ENCODE measurements around the gene ESYT2. TPM values are rescaled to one million over a fixed set of nuclear protein-coding genes. Genes with fewer than 3 reads are reported as not detected.
"Not testable (repeated sequence)": the region's sequence is repeated elsewhere in the genome, so short reads cannot be mapped to it uniquely, and the experiment has no call there.

ESYT2 gene
- total RNA-seq, 1 donor from 2014 or later: 23.3 TPM

DNA sequence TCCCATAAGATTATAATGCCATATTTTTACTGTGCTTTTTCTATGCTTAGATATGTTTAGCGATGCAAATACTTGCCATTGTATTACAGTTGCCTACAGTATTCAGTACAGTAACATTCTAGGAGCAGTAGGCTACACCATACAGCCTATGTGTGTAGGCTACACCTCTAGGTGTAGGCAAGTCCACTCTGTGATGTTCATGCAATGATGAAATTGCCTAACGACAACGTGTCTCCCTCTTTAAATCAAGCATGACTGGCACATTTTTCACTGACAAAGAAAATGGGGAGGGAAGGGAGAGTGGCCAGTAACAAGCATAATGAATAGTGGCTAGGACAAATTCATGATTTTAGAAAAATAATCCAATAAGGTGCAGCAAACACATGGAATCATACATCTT, 126.4 kb downstream of the ESYT2 start:
- H3K4me1 Mint-ChIP-seq: peaks cover 40% of the 10 kb centered on the region
- TF ChIP-seq, protein P1, sequence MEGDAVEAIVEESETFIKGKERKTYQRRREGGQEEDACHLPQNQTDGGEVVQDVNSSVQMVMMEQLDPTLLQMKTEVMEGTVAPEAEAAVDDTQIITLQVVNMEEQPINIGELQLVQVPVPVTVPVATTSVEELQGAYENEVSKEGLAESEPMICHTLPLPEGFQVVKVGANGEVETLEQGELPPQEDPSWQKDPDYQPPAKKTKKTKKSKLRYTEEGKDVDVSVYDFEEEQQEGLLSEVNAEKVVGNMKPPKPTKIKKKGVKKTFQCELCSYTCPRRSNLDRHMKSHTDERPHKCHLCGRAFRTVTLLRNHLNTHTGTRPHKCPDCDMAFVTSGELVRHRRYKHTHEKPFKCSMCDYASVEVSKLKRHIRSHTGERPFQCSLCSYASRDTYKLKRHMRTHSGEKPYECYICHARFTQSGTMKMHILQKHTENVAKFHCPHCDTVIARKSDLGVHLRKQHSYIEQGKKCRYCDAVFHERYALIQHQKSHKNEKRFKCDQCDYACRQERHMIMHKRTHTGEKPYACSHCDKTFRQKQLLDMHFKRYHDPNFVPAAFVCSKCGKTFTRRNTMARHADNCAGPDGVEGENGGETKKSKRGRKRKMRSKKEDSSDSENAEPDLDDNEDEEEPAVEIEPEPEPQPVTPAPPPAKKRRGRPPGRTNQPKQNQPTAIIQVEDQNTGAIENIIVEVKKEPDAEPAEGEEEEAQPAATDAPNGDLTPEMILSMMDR (conservative IDR thresholded peaks at IDR 0.05): no peak
- no peak overlapping the region for H3K27ac Mint-ChIP-seq (ENCODE audit: unreplicated experiment)
- peaks cover 2% of the 10 kb centered on the region for H3K9me3 Mint-ChIP-seq
- no peaks in the 10 kb centered on the region for H3K27me3 Mint-ChIP-seq (ENCODE audit: low read depth)
- H3K36me3 Mint-ChIP-seq (ENCODE audit: low read depth): peaks cover 14% of the 10 kb centered on the region
- H3K4me3 Mint-ChIP-seq: peak overlapping the region; percentile 85
- DNase-seq (ENCODE audit: low read depth, low spot score): no peak

DNA sequence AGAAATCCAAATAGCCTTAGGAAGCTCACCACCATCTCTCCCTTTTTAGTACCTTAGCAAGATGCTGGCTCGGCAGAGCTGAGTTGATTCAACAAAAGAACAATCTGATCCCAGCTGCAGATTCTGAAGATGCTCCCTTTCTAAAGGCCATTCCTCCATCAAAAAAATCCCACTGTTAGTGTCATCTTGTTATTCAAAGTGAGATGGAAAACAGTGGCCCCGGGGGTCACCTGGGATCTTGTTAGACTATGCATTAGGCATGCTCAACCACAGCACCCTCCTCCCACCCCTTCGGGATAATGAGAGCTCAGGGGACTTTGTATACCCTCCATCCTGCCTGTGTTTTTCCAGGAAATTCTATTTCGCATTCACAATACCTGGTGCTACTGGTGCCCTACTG, 127.1 kb downstream of the ESYT2 start:
- peak overlapping the region; percentile 85 for H3K4me3 Mint-ChIP-seq
- peaks cover 2% of the 10 kb centered on the region for H3K9me3 Mint-ChIP-seq
- H3K27ac Mint-ChIP-seq (ENCODE audit: unreplicated experiment): no peak overlapping the region
- H3K27me3 Mint-ChIP-seq (ENCODE audit: low read depth): no peaks in the 10 kb centered on the region
- TF ChIP-seq, protein P1 (conservative IDR thresholded peaks at IDR 0.05): no peak
- peaks cover 40% of the 10 kb centered on the region for H3K4me1 Mint-ChIP-seq
- DNase-seq (ENCODE audit: low read depth, low spot score): no peak
- peaks cover 17% of the 10 kb centered on the region for H3K36me3 Mint-ChIP-seq (ENCODE audit: low read depth)

DNA sequence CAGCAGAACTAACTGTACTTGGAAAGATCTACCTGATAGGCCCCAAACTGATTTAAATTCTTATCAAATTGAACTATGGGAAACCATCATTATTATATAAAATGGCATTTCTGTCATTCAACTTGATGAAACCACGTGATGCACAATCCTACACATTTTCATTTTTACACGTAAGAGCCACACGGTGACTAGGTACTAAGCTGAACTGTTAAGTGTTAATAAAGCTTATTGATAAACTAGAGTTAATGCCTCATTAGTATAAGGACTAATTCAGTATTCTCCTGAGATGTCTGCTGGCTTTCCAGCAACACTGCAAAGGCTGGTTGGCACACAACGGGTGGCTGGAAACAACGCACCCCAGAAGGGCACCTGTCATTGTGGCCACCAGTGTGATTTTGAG, 129.3 kb downstream of the ESYT2 start:
- TF ChIP-seq, protein P1 (conservative IDR thresholded peaks at IDR 0.05): no peak
- no peaks in the 10 kb centered on the region for H3K27me3 Mint-ChIP-seq (ENCODE audit: low read depth)
- DNase-seq (ENCODE audit: low read depth, low spot score): no peak
- no peak overlapping the region for H3K27ac Mint-ChIP-seq (ENCODE audit: unreplicated experiment)
- peaks cover 2% of the 10 kb centered on the region for H3K9me3 Mint-ChIP-seq
- H3K36me3 Mint-ChIP-seq (ENCODE audit: low read depth): peaks cover 21% of the 10 kb centered on the region
- no peak overlapping the region for H3K4me3 Mint-ChIP-seq
- H3K4me1 Mint-ChIP-seq: peaks cover 34% of the 10 kb centered on the region

DNA sequence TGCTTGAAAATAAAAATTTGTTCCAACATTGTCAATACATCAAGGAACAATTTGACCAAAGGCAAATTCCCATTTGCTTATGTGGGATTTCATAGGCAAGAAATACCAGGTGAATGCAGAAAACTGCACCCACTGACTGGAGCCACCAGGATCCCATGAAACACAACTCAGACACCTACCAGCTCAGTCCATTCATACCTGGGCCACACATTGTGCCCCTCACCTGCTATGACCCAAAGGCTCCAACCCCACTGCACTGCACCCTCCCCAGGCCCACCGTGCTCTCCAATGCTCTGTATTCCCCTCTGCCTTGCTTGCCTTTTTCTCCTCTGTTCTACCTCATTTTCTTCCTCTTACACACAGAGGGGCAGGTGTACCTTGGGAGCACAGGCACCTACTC, 130.0 kb downstream of the ESYT2 start:
- no peak for DNase-seq (ENCODE audit: low read depth, low spot score)
- H3K27ac Mint-ChIP-seq (ENCODE audit: unreplicated experiment): no peak overlapping the region
- no peak overlapping the region for H3K4me3 Mint-ChIP-seq
- TF ChIP-seq, protein P1 (conservative IDR thresholded peaks at IDR 0.05): no peak
- no peaks in the 10 kb centered on the region for H3K27me3 Mint-ChIP-seq (ENCODE audit: low read depth)
- peaks cover 2% of the 10 kb centered on the region for H3K9me3 Mint-ChIP-seq
- H3K36me3 Mint-ChIP-seq (ENCODE audit: low read depth): peaks cover 25% of the 10 kb centered on the region
- peaks cover 40% of the 10 kb centered on the region for H3K4me1 Mint-ChIP-seq

DNA sequence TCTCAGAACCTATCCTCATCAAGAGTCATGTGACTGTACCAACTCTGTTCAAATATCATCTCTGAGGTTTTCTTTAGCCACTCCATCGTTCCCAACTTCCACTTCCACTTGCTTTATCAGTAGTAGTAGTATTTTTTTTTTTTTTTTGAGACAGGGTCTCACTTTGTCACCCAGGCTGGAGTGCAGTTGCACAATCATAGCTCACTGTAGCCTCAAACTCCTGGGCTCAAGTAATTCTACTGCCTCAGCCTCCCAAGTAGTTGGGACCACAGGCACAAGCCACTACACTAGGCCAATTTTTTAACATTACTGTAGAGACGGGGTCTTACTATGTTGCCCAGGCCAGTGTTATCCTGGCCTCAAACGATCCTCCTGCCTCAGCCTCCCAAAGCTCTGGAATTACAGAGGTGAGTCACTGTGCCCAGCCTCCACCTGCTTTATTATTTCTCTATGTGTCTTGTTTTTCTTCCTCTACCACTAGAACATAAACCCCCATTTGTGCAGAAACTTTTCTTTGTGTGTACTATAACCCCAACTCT, 130.6 kb downstream of the ESYT2 start:
- Mint-ChIP-seq H3K9me3 (peaks cover 2% of the 10 kb centered on the region), H3K27ac (ENCODE audit: unreplicated experiment) (no peak overlapping the region), H3K27me3 (ENCODE audit: low read depth) (no peaks in the 10 kb centered on the region), H3K36me3 (ENCODE audit: low read depth) (peaks cover 27% of the 10 kb centered on the region), H3K4me1 (peaks cover 40% of the 10 kb centered on the region), H3K4me3 (no peak overlapping the region)
- TF ChIP-seq, protein P1 (conservative IDR thresholded peaks at IDR 0.05): no peak
- no peak for DNase-seq (ENCODE audit: low read depth, low spot score)

DNA sequence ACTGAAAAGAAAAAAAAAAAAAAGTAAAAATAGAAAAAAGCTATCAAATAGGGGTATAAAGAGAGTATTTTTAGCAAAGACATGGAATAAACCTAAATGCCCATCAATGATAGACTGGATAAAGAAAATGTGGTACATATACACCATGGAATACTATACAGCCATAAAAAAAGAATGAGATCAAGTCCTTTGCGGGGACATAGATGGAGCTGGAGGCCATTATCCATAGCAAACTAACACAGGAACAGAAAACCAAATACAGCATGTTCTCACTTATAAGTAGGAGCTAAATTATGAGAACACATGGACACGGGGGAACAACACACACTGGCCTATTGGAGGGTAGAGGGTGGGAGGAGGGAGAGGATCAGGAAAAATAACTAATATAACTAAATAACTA, 131.7 kb downstream of the ESYT2 start:
- H3K27me3 Mint-ChIP-seq (ENCODE audit: low read depth); H3K9me3 Mint-ChIP-seq; H3K27ac Mint-ChIP-seq (ENCODE audit: unreplicated experiment); DNase-seq (ENCODE audit: low read depth, low spot score); H3K4me3 Mint-ChIP-seq: not testable (repeated sequence)
- H3K36me3 Mint-ChIP-seq (ENCODE audit: low read depth): peaks cover 28% of the 10 kb centered on the region
- peaks cover 28% of the 10 kb centered on the region for H3K4me1 Mint-ChIP-seq
